Measurements from ENCODE around the gene SETBP1. TPM values are rescaled to one million over a fixed set of nuclear protein-coding genes. Genes with fewer than 3 reads are reported as not detected.

SETBP1 gene
- total RNA-seq, 1 donor from 2014 or later, result 83.3 TPM

GRCh38 chr18:44987371-44987770 lies 306.7 kb downstream of the SETBP1 start:
- H3K9me3 Mint-ChIP-seq (ENCODE audit: unreplicated experiment), result peaks cover 7% of the 10 kb centered on the region
- no peak overlapping the region for H3K4me3 Mint-ChIP-seq (ENCODE audit: unreplicated experiment)
- H3K4me1 Mint-ChIP-seq (ENCODE audit: low read depth, unreplicated experiment), result no peaks in the 10 kb centered on the region
- H3K27me3 Mint-ChIP-seq (ENCODE audit: unreplicated experiment), result no peaks in the 10 kb centered on the region
- H3K27ac Mint-ChIP-seq (ENCODE audit: unreplicated experiment), result no peak overlapping the region
- DNase-seq, result no peak
- TF ChIP-seq CTCF (IDR thresholded peaks at IDR 0.05; ENCODE audit: partially characterized antibody, unreplicated experiment), result no peak
- peaks cover 9% of the 10 kb centered on the region for H3K36me3 Mint-ChIP-seq (ENCODE audit: unreplicated experiment)

- H3K27me3 Mint-ChIP-seq (ENCODE audit: unreplicated experiment), result no peaks in the 10 kb centered on the region
- no peak for DNase-seq
- no peak for TF ChIP-seq CTCF (IDR thresholded peaks at IDR 0.05; ENCODE audit: partially characterized antibody, unreplicated experiment)
- no peak overlapping the region for H3K4me3 Mint-ChIP-seq (ENCODE audit: unreplicated experiment)
- peaks cover 9% of the 10 kb centered on the region for H3K36me3 Mint-ChIP-seq (ENCODE audit: unreplicated experiment)
- peaks cover 7% of the 10 kb centered on the region for H3K9me3 Mint-ChIP-seq (ENCODE audit: unreplicated experiment)
- no peaks in the 10 kb centered on the region for H3K4me1 Mint-ChIP-seq (ENCODE audit: low read depth, unreplicated experiment)
- H3K27ac Mint-ChIP-seq (ENCODE audit: unreplicated experiment), result no peak overlapping the region
Observed at GRCh38 chr18:44988821-44989587, 308.3 kb downstream of the SETBP1 start.

- Mint-ChIP-seq H3K4me3 (ENCODE audit: unreplicated experiment) (no peak overlapping the region), H3K27ac (ENCODE audit: unreplicated experiment) (no peak overlapping the region), H3K27me3 (ENCODE audit: unreplicated experiment) (no peaks in the 10 kb centered on the region), H3K36me3 (ENCODE audit: unreplicated experiment) (peaks cover 4% of the 10 kb centered on the region), H3K4me1 (ENCODE audit: low read depth, unreplicated experiment) (no peaks in the 10 kb centered on the region), H3K9me3 (ENCODE audit: unreplicated experiment) (no peaks in the 10 kb centered on the region)
- TF ChIP-seq CTCF (IDR thresholded peaks at IDR 0.05; ENCODE audit: partially characterized antibody, unreplicated experiment), result no peak
- no peak for DNase-seq
Observed at GRCh38 chr18:44996261-44996660, 315.6 kb downstream of the SETBP1 start.

- TF ChIP-seq CTCF (IDR thresholded peaks at IDR 0.05; ENCODE audit: partially characterized antibody, unreplicated experiment), result no peak
- Mint-ChIP-seq H3K36me3 (ENCODE audit: unreplicated experiment) (peaks cover 4% of the 10 kb centered on the region), H3K27me3 (ENCODE audit: unreplicated experiment) (no peaks in the 10 kb centered on the region), H3K9me3 (ENCODE audit: unreplicated experiment) (no peaks in the 10 kb centered on the region), H3K4me1 (ENCODE audit: low read depth, unreplicated experiment) (no peaks in the 10 kb centered on the region), H3K4me3 (ENCODE audit: unreplicated experiment) (no peak overlapping the region), H3K27ac (ENCODE audit: unreplicated experiment) (no peak overlapping the region)
- DNase-seq, result no peak
Observed at GRCh38 chr18:44997174-44997573, 316.5 kb downstream of the SETBP1 start.

GRCh38 chr18:44998360-44998759 lies 317.7 kb downstream of the SETBP1 start:
- peaks cover 4% of the 10 kb centered on the region for H3K36me3 Mint-ChIP-seq (ENCODE audit: unreplicated experiment)
- TF ChIP-seq CTCF (IDR thresholded peaks at IDR 0.05; ENCODE audit: partially characterized antibody, unreplicated experiment), result no peak

More at GRCh38 chr18:44998360-44998759, 317.7 kb downstream of the SETBP1 start:
- no peaks in the 10 kb centered on the region for H3K9me3 Mint-ChIP-seq (ENCODE audit: unreplicated experiment)
- H3K4me3 Mint-ChIP-seq (ENCODE audit: unreplicated experiment), result no peak overlapping the region
- H3K27me3 Mint-ChIP-seq (ENCODE audit: unreplicated experiment), result no peaks in the 10 kb centered on the region
- no peak for DNase-seq
- no peak overlapping the region for H3K27ac Mint-ChIP-seq (ENCODE audit: unreplicated experiment)
- no peaks in the 10 kb centered on the region for H3K4me1 Mint-ChIP-seq (ENCODE audit: low read depth, unreplicated experiment)

Measured in glutamatergic neuron (in vitro differentiated cells).